Natural killer cell (primary cell): ENCODE results near the gene DENND2A. TPM values are rescaled to one million over a fixed set of nuclear protein-coding genes. Genes with fewer than 3 reads are reported as not detected.
"Not testable (repeated sequence)": the region's sequence is repeated elsewhere in the genome, so short reads cannot be mapped to it uniquely, and the experiment has no call there.

Experiments
- ATAC-seq, 3 donors: fragments of 150-1000 bp in 2 of 3; fragments of 200-7000 bp in 1 of 3; cut with Tn5 transposase; 1 replicate in 1 of 3; 2 replicates in 2 of 3; pipeline ENCODE4 v1.10.0; 2021; ENCODE audit warnings: mild to moderate bottlenecking in 2 of 3, moderate library complexity in 2 of 3
- DNase-seq, 2 donors: peaks; one replicate each; pipeline versions ENCODE4 v3.0.0 to v3.0.0-alpha.2; 2013 to 2021; ENCODE audit warnings: mixed read lengths in 1 of 2
- H3K27ac ChIP-seq: one replicate; pipeline ENCODE4 v1.5.1; 2013; ENCODE audit warnings: mild to moderate bottlenecking, low read length
- H3K27me3 ChIP-seq: one replicate; pipeline ENCODE4 v1.6.1; 2013; ENCODE audit warnings: low read length; ENCODE audit not compliant: control insufficient read depth, insufficient read depth
- H3K36me3 ChIP-seq: one replicate; pipeline ENCODE4 v1.6.1; 2013; ENCODE audit warnings: low read length; ENCODE audit not compliant: control insufficient read depth, insufficient read depth
- H3K4me1 ChIP-seq: one replicate; pipeline ENCODE4 v1.6.1; 2013; ENCODE audit warnings: low read length; ENCODE audit not compliant: control insufficient read depth, insufficient read depth
- H3K4me3 ChIP-seq: one replicate; pipeline ENCODE4 v1.5.1; 2013; ENCODE audit warnings: low read length
- H3K9me3 ChIP-seq: one replicate; pipeline ENCODE4 v1.6.1; 2013; ENCODE audit warnings: low read length; ENCODE audit not compliant: control insufficient read depth, insufficient read depth
- H3K27ac Mint-ChIP-seq, 2 donors: one replicate each; pipeline ENCODE4 v1.8.0; 2022; ENCODE audit warnings: mild to moderate bottlenecking in 2 of 2, mixed read lengths in 2 of 2, moderate library complexity in 1 of 2
- H3K27me3 Mint-ChIP-seq, 2 donors: one replicate each; pipeline ENCODE4 v1.8.0; 2022; ENCODE audit warnings: low read depth in 2 of 2, mixed read lengths in 2 of 2
- H3K36me3 Mint-ChIP-seq: one replicate; pipeline ENCODE4 v1.8.0; 2022; ENCODE audit warnings: mixed read lengths
- H3K4me1 Mint-ChIP-seq, 2 donors: one replicate each; pipeline ENCODE4 v1.8.0; 2022; ENCODE audit warnings: mixed read lengths in 2 of 2
- H3K4me3 Mint-ChIP-seq: one replicate; pipeline ENCODE4 v1.8.0; 2022; ENCODE audit warnings: mild to moderate bottlenecking, moderate library complexity, mixed read lengths
- H3K9me3 Mint-ChIP-seq, 2 donors: one replicate each; pipeline ENCODE4 v1.8.0; 2022; ENCODE audit warnings: mixed read lengths in 2 of 2
- WGBS: methylation state at CpG from one replicate; pipeline ENCODE4 v1.1.7; 2013; ENCODE audit warnings: missing lambda C conversion rate; ENCODE audit not compliant: insufficient coverage; 5-methylcytosine and 5-hydroxymethylcytosine counted together
- intact Hi-C: fragments of 100-400 bp; cut with micrococcal nuclease; formaldehyde crosslinking; loops from one replicate; pipeline ENCODE4 v1.14.2; 2022
- total RNA-seq, 4 donors: library from RNA; stranded (reverse); fragments of 120-200 nt in 1 of 4; gene quantifications; one replicate each; pipeline versions ENCODE4 v1.2.3 to v1.2.4, GENCODE V29; 2013 to 2022
- TF ChIP-seq, protein P1 (sequence below): fragments of 200-600 bp; IDR thresholded peaks from one replicate; pipeline ENCODE4 v1.8.0; 2022; ENCODE audit warnings: antibody characterized with exemption

Gene DENND2A
- total RNA-seq, 3 donors from 2014 or later (not counting 1 experiment from before 2014, with no cell fraction given), result 0.12 TPM; not detected in 2

- Mint-ChIP-seq H3K4me1 (no peaks in the 10 kb centered on the region), H3K9me3 (no peaks in the 10 kb centered on the region), H3K27me3 (peaks cover 0 to 3% of the 10 kb centered on the region in 2 donors), H3K27ac (no peak overlapping the region), H3K36me3 (no peaks in the 10 kb centered on the region), H3K4me3 (no peak overlapping the region)
- TF ChIP-seq, protein P1, sequence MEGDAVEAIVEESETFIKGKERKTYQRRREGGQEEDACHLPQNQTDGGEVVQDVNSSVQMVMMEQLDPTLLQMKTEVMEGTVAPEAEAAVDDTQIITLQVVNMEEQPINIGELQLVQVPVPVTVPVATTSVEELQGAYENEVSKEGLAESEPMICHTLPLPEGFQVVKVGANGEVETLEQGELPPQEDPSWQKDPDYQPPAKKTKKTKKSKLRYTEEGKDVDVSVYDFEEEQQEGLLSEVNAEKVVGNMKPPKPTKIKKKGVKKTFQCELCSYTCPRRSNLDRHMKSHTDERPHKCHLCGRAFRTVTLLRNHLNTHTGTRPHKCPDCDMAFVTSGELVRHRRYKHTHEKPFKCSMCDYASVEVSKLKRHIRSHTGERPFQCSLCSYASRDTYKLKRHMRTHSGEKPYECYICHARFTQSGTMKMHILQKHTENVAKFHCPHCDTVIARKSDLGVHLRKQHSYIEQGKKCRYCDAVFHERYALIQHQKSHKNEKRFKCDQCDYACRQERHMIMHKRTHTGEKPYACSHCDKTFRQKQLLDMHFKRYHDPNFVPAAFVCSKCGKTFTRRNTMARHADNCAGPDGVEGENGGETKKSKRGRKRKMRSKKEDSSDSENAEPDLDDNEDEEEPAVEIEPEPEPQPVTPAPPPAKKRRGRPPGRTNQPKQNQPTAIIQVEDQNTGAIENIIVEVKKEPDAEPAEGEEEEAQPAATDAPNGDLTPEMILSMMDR, result no peak
- intact Hi-C loops, result no loop called here
- WGBS, result 87% methylated on average over 5 of the region's 6 CpGs
- no peaks in the 10 kb centered on the region for H3K9me3 ChIP-seq
- H3K27me3 ChIP-seq, result no peaks in the 10 kb centered on the region
- no peak for ATAC-seq
- no peak overlapping the region for H3K27ac ChIP-seq
- no peaks in the 10 kb centered on the region for H3K36me3 ChIP-seq
- H3K4me3 ChIP-seq, result no peak overlapping the region
- no peak for DNase-seq
- H3K4me1 ChIP-seq, result no peaks in the 10 kb centered on the region
Measured at GRCh38 chr7:140557069-140557468, 83.5 kb downstream of the DENND2A start.

GRCh38 chr7:140553236-140553635, 87.4 kb downstream of the DENND2A start:
- H3K36me3 Mint-ChIP-seq, DNase-seq, H3K4me1 Mint-ChIP-seq, H3K27ac ChIP-seq, H3K9me3 ChIP-seq, H3K36me3 ChIP-seq, H3K4me3 Mint-ChIP-seq, H3K27me3 ChIP-seq, intact Hi-C loops, ATAC-seq, H3K4me1 ChIP-seq, H3K27ac Mint-ChIP-seq, H3K4me3 ChIP-seq, H3K27me3 Mint-ChIP-seq, H3K9me3 Mint-ChIP-seq: not testable (repeated sequence)
- 92% methylated on average over 9 of the region's 10 CpGs for WGBS

DNA sequence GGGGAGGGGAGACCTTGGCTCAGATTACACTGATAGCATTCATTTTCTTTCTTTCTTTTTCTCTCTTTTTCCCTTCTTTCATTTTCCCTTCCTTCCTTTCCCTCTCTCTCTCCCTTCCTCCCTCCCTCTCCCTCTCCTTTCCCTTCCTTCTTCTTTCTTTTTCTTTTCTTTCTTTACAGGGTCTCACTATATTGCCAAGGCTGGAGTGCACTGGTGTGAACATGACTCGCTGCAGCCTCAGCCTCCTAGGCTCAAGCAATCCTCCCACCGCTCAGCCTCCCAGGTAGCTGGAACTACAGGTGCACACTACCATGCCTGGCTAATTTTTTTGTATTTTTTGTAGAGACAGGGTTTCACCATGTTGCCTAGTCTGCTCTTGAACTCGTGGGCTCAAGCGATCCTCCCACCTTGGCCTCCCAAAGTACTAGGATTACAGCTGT, 88.4 kb downstream of the DENND2A start:
- intact Hi-C loops, result no loop called here
- WGBS, result 90% methylated on average over 4 of the region's 4 CpGs
- Histone ChIP-seq H3K4me3 (no peak overlapping the region), H3K27me3 (no peaks in the 10 kb centered on the region), H3K27ac (no peak overlapping the region), H3K4me1 (no peaks in the 10 kb centered on the region), H3K36me3 (no peaks in the 10 kb centered on the region), H3K9me3 (no peaks in the 10 kb centered on the region)
- Mint-ChIP-seq H3K9me3 (no peaks in the 10 kb centered on the region), H3K27ac (no peak overlapping the region), H3K4me3 (no peak overlapping the region), H3K27me3 (peaks cover 0 to 5% of the 10 kb centered on the region in 2 donors), H3K36me3 (no peaks in the 10 kb centered on the region), H3K4me1 (no peaks in the 10 kb centered on the region)
- TF ChIP-seq, protein P1, result no peak
- ATAC-seq (no peak), DNase-seq (no peak)

GRCh38 chr7:140551355-140552239, 89.0 kb downstream of the DENND2A start:
- TF ChIP-seq, protein P1, result no peak
- Mint-ChIP-seq H3K27ac (no peak overlapping the region), H3K4me1 (no peaks in the 10 kb centered on the region), H3K27me3 (peaks cover 0 to 5% of the 10 kb centered on the region in 2 donors), H3K4me3 (no peak overlapping the region), H3K36me3 (no peaks in the 10 kb centered on the region), H3K9me3 (no peaks in the 10 kb centered on the region)
- Histone ChIP-seq H3K36me3 (no peaks in the 10 kb centered on the region), H3K4me3 (no peak overlapping the region), H3K4me1 (no peaks in the 10 kb centered on the region), H3K9me3 (no peaks in the 10 kb centered on the region), H3K27ac (no peak overlapping the region), H3K27me3 (no peaks in the 10 kb centered on the region)
- ATAC-seq (no peak), DNase-seq (no peak)
- WGBS, result 88% methylated on average over 10 of the region's 10 CpGs
- intact Hi-C loops, result no loop called here
